MM.1S (cell line): ENCODE data around the gene RPS6KB1.

ENCODE experiments used
- CTCF ChIP-seq: fragments of 300-600 bp; sonication (generic); IDR thresholded peaks from 2 replicates; pipeline ENCODE4 v1.5.1; 2016; ENCODE audit warnings: antibody characterized with exemption, low read length, mixed read lengths
- EZH2phosphoT487 ChIP-seq: fragments of 300-600 bp; sonication (generic); IDR thresholded peaks from 2 replicates; pipeline ENCODE4 v1.6.1; 2018; ENCODE audit warnings: antibody characterized with exemption, low read length

GRCh38 chr17:59870482-59870881 is 22.4 kb upstream of the RPS6KB1 start:
- no peak for TF ChIP-seq CTCF
- no peak for TF ChIP-seq EZH2phosphoT487
